Activated CD4-positive, alpha-beta T cell treated with anti-CD3 and anti-CD28 coated beads, Interleukin-2, amount 50 U/mL, for 48 hours (primary cell): Measurements from ENCODE around the gene UGT3A2.

Source experiments
- DNase-seq, 2 experiments: peaks; one replicate each; pipeline ENCODE4 v3.0.0-alpha.2; 2020

The UGT3A2 gene

DNA sequence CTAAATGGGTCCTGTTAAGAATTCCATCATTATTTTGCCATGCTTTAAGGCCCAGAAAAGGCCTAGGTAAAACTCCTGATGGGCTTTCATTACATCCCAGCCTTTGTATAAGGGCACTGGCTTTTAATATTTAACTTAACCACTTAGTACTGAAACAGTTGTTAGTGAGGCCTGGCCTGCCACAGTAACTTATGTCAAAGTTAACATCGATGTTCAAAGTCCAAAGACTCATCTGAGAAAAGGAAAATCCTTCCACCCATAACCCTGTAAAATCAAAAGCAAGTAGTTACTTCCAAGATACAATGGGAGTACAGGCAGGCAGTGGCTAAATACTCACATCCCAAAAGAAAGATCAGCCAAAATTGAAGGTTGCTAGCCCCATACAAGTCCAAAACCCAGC is 60.5 kb downstream of the UGT3A2 start:
- no peak for DNase-seq

- DNase-seq = no peak
Measured at GRCh38 chr5:36001032-36001431, 65.7 kb downstream of the UGT3A2 start.

DNA sequence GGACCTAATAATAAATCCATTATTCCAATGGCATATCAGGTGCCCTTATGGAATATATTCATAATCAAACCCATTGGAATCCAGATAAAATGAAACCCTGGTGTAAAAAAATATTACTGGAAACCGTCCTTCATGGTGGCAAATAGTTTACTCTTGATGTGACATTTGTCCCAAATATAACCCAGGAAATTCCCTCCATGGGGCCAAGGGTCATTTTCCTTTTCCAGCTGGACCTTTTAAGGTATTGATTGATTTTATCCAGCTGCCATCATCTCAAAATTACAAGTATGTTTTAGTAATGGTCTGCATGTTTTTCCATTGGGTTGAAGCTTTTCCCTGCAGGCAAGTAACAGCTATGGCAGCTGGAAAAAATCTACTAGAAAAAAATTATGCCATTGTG is 67.1 kb downstream of the UGT3A2 start:
- no peak for DNase-seq

DNA sequence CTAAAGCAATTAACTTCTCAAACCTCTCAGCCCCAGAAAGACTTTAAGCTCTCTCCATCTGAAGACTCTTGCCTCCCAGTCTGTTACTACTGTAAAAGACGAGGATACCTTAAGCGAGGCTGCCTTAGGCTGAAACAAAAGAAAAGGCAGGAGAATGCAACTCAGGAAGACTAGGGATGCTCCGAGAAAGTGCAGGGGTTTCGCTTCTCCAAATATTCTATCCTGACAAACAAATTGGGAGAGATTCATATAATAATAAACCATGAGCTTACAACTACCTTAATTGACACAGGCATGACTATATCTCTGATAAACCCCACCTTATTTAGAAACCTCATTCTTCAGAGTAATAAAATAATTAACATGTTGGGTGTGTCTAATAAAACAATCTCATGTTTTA is 70.6 kb downstream of the UGT3A2 start:
- DNase-seq = no peak

GRCh38 chr5:35990941-35991611 is 75.6 kb downstream of the UGT3A2 start, which contains the start of gene UGT3A1:
TSS of gene UGT3A1 (minus strand) at chr5:35991390. CDS start at chr5:35991240, 150 bp downstream.
- no peak for DNase-seq

GRCh38 chr5:35990520-35990919 is 76.2 kb downstream of the UGT3A2 start:
- no peak for DNase-seq

DNA sequence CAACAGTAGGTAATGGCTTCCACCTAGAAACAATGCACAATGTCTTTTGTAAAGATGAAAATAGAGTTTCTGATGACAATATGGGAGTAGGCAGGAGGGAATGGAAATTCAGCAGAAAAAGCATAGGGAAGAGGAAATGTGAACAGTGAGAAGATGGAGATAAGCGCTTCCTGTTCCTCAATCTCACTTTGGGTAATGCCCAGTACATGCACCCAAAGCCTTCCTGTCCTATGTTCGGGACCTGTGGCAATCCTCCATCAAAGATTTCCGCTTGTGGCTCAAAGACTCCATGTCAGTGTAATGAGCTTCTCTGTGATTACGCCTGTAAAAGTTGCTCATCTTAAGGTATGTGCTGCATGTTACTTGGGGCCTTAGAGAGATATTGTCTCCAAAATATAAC is 78.2 kb downstream of the UGT3A2 start:
- no peak for DNase-seq

DNA sequence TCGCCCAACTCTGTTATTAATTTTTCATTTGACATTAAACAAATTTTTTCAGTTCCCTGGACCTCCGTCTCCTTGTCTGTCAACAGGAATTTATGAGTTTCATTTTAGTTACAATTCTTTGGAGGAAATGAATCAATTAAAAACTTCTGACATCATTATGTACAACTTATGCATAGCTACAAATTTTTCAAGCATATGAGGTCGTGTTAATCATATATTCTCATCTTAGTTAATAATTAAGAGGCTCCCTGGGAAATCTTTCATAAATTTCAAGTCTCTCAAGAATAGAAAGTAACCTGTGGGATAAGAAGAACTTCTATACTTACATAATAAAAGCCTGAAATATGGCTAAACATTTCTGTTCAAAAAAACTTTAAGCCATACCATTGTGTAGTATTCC is 78.9 kb downstream of the UGT3A2 start:
- DNase-seq = no peak
